Type B pancreatic cell (in vitro differentiated cells): ENCODE measurements around the gene SSR3. TPM values are rescaled to one million over a fixed set of nuclear protein-coding genes. Genes with fewer than 3 reads are reported as not detected.

Source experiments
- DNase-seq: peaks from one replicate; pipeline ENCODE4 v3.0.0; 2021; ENCODE audit warnings: mixed read lengths; ENCODE audit not compliant: unreplicated experiment; ENCODE audit errors: extremely low spot score
- H3K27ac Mint-ChIP-seq: 2 replicates; pipeline ENCODE4 v1.8.0; 2021; ENCODE audit warnings: mild to moderate bottlenecking, mixed read lengths
- H3K27me3 Mint-ChIP-seq: 2 replicates; pipeline ENCODE4 v1.8.0; 2021; ENCODE audit warnings: mixed read lengths
- H3K36me3 Mint-ChIP-seq: 2 replicates; pipeline ENCODE4 v1.8.0; 2021; ENCODE audit warnings: mixed read lengths
- H3K4me1 Mint-ChIP-seq: one replicate; pipeline ENCODE4 v1.8.0; 2021; ENCODE audit warnings: mixed read lengths; ENCODE audit not compliant: unreplicated experiment
- H3K4me3 Mint-ChIP-seq: 2 replicates; pipeline ENCODE4 v1.8.0; 2021; ENCODE audit warnings: mild to moderate bottlenecking, mixed read lengths
- H3K9me3 Mint-ChIP-seq: 2 replicates; pipeline ENCODE4 v1.8.0; 2021; ENCODE audit warnings: mixed read lengths
- CTCF ChIP-seq: fragments of 200-600 bp; sonication (generic); conservative IDR thresholded peaks from 2 replicates; pipeline ENCODE4 v1.5.0; 2021; ENCODE audit warnings: antibody characterized with exemption, mild to moderate bottlenecking
- long read RNA-seq: library from polyadenylated mRNA; unstranded; transcript quantifications from one replicate; pipeline ENCODE4 v2.0.0, GENCODE V29; 2020
- total RNA-seq: library from RNA; stranded (reverse); gene quantifications from 2 replicates; pipeline ENCODE4 v1.2.1, GENCODE V29; 2021; ENCODE audit warnings: low replicate concordance

The SSR3 gene
- 141 and 170 TPM in 2 replicates for total RNA-seq
- long read RNA-seq, transcript SSR3-201 (5 exons, 3,716 nt) = major isoform, 248 of 279 reads
- long read RNA-seq, transcript SSR3-205 (5 exons, 1,039 nt) = minor isoform, 5 of 279 reads
- long read RNA-seq, partial matches to known transcripts = 3 of 279 reads
- long read RNA-seq, other reads (novel, unspliced or antisense) = 18 of 279 reads

GRCh38 chr3:156554842-156555687 lies at the start of gene SSR3:
Gene SSR3 (minus strand): TSS chr3:156555117. CDS start chr3:156555089, 28 bp downstream.
- peak; percentile 74 for TF ChIP-seq CTCF
- H3K9me3 Mint-ChIP-seq = no peaks in the 10 kb centered on the region
- H3K27me3 Mint-ChIP-seq = peaks cover 3% of the 10 kb centered on the region
- H3K27ac Mint-ChIP-seq = peak within 1 kb of the TSS; percentile 91
- H3K36me3 Mint-ChIP-seq = peaks cover 30% of the 10 kb centered on the region
- H3K4me1 Mint-ChIP-seq = peaks cover 30% of the 10 kb centered on the region
- peak within 1 kb of the TSS; percentile 93 for H3K4me3 Mint-ChIP-seq
- peak; percentile 99 for DNase-seq

DNA sequence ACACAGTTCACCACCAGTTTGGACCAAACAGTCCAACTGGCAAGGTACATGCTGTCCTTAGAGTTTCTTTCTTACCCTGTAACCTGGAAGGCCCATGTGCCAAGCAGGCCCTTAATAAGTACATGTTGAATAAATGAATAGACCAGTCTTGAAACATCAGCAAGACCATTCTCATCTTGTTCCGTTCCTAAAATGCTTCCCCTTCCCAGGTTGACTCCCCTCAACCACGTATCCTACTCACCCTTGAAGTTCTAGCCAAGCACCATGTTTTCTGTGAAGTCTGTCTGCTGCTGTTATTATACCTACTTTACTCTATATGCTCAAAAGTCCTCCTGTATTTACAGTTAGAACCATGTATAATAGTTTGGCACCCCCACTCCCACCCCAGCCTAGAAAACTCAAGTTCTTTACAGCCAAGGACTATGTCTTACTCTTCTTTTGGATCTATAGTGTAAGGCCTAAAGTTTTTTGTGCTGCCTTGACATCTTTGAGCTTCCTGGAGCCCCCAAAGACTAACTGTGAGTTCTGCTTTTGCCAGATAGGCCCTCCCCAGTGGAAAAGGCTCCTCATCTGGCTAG lies 49.2 kb upstream of the SSR3 start:
- Mint-ChIP-seq H3K4me1 (peaks cover 24% of the 10 kb centered on the region), H3K27ac (no peak overlapping the region), H3K9me3 (no peaks in the 10 kb centered on the region), H3K4me3 (no peak overlapping the region), H3K36me3 (no peaks in the 10 kb centered on the region), H3K27me3 (peaks cover 5% of the 10 kb centered on the region)
- no peak for DNase-seq
- no peak for TF ChIP-seq CTCF

GRCh38 chr3:156603379-156604017 lies 48.6 kb upstream of the SSR3 start:
- Mint-ChIP-seq H3K4me1 (peaks cover 20% of the 10 kb centered on the region), H3K36me3 (no peaks in the 10 kb centered on the region), H3K9me3 (no peaks in the 10 kb centered on the region), H3K27ac (no peak overlapping the region), H3K27me3 (peaks cover 5% of the 10 kb centered on the region), H3K4me3 (no peak overlapping the region)
- no peak for TF ChIP-seq CTCF
- no peak for DNase-seq

GRCh38 chr3:156602424-156602823 lies 47.5 kb upstream of the SSR3 start:
- no peak overlapping the region for H3K27ac Mint-ChIP-seq
- no peaks in the 10 kb centered on the region for H3K9me3 Mint-ChIP-seq
- peaks cover 20% of the 10 kb centered on the region for H3K4me1 Mint-ChIP-seq
- no peak for TF ChIP-seq CTCF
- no peak for DNase-seq
- H3K27me3 Mint-ChIP-seq = peaks cover 5% of the 10 kb centered on the region
- H3K4me3 Mint-ChIP-seq = no peak overlapping the region
- no peaks in the 10 kb centered on the region for H3K36me3 Mint-ChIP-seq

- peaks cover 5% of the 10 kb centered on the region for H3K27me3 Mint-ChIP-seq
- no peaks in the 10 kb centered on the region for H3K9me3 Mint-ChIP-seq
- H3K36me3 Mint-ChIP-seq = no peaks in the 10 kb centered on the region
- no peak overlapping the region for H3K4me3 Mint-ChIP-seq
- no peak for TF ChIP-seq CTCF
- H3K27ac Mint-ChIP-seq = no peak overlapping the region
- peaks cover 20% of the 10 kb centered on the region for H3K4me1 Mint-ChIP-seq
- no peak for DNase-seq
Observed at GRCh38 chr3:156601497-156601896, 46.6 kb upstream of the SSR3 start.
